K562 (cell line): ENCODE data around the gene EMILIN1. TPM values are rescaled to one million over a fixed set of nuclear protein-coding genes. Genes with fewer than 3 reads are reported as not detected.

Experiments used
- ATAC-seq: fragments of 200-7000 bp; cut with Tn5 transposase; 3 replicates; pipeline ENCODE4 v1.9.1; 2020; ENCODE audit warnings: moderate library complexity
- BruUV-seq: library from RNA; stranded (reverse); fragments of 400-500 nt; replicated peaks from 2 replicates; lab custom pipeline; 2021; lab: Mats Ljungman, UMichigan
- CTCF ChIA-PET: fragments of 300-600 bp; formaldehyde crosslinking; extraction: SDS; loops from one replicate; lab custom pipeline; 2021; ENCODE audit warnings: low intra/inter-chr PET ratio; lab: Yijun Ruan, JAX
- POLR2A ChIA-PET: fragments of 300-600, 350-650 bp; sonication (Branson Sonifier 250); formaldehyde crosslinking; extraction: SDS; loops from one replicate; lab custom pipeline; 2021; ENCODE audit warnings: antibody characterized with exemption, inconsistent platforms; lab: Yijun Ruan, JAX
- DNase-seq, 4 experiments: peaks; one replicate each; pipeline versions ENCODE4 v3.0.0 to v3.0.0-alpha.2; 2011 to 2018; ENCODE audit warnings: low spot score in 3 of 4, mixed read lengths in 3 of 4; ENCODE audit errors: extremely low read depth in 1 of 4
- FAIRE-seq: peaks from 2 replicates; lab custom pipeline; 2011; peaks lifted over from hg19 to GRCh38; lab: Jason Lieb, UNC
- H2AFZ ChIP-seq: 2 replicates; pipeline ENCODE4 v1.6.0; 2011; ENCODE audit warnings: low read depth, low read length, control low read depth, inconsistent platforms
- H3K27ac ChIP-seq: fragments of 200-600 bp; 3 replicates; pipeline ENCODE4 v1.8.0; 2011; ENCODE audit warnings: low read depth, mild to moderate bottlenecking, control low read depth, inconsistent platforms, low read length, moderate library complexity, mixed read lengths; ENCODE audit errors: extremely low read depth
- H3K27me3 ChIP-seq, 2 experiments: fragments of 300-600 bp in 1 of 2; 2 replicates in 1 of 2; 3 replicates in 1 of 2; pipeline versions ENCODE4 v1.6.0 to v1.8.0; 2011; ENCODE audit warnings: inconsistent platforms in 2 of 2, low read length in 2 of 2, mild to moderate bottlenecking in 1 of 2, mixed read lengths in 1 of 2, moderate library complexity in 1 of 2; ENCODE audit not compliant: control insufficient read depth in 2 of 2, insufficient read depth in 2 of 2
- H3K36me3 ChIP-seq: fragments of 300-600 bp; 3 replicates; pipeline ENCODE4 v1.8.0; 2011; ENCODE audit warnings: mild to moderate bottlenecking, low read length, inconsistent platforms; ENCODE audit not compliant: control insufficient read depth, insufficient read depth
- H3K4me1 ChIP-seq, 2 experiments: fragments of 200-600 bp in 1 of 2; replicated peaks in 1 of 2; 2 replicates in 1 of 2; 3 replicates in 1 of 2; pipeline versions ENCODE4 v1.5.1 to v1.8.0; 2011; ENCODE audit warnings: inconsistent platforms in 2 of 2, low read length in 2 of 2, mild to moderate bottlenecking in 1 of 2, mixed read lengths in 1 of 2, moderate library complexity in 1 of 2; ENCODE audit not compliant: control insufficient read depth in 2 of 2, insufficient read depth in 2 of 2
- H3K4me2 ChIP-seq: 2 replicates; pipeline ENCODE4 v1.6.1; 2011; ENCODE audit warnings: low read length, control low read depth, inconsistent platforms, mixed read lengths; ENCODE audit not compliant: insufficient read depth
- H3K4me3 ChIP-seq: fragments of 200-600 bp; sonication (generic), shearing (Covaris generic); 2 replicates; pipeline ENCODE4 v1.5.1; 2016; ENCODE audit warnings: control low read depth, inconsistent platforms
- H3K79me2 ChIP-seq: fragments of 200-600 bp; 3 replicates; pipeline ENCODE4 v1.8.0; 2011; ENCODE audit warnings: low read length, inconsistent platforms; ENCODE audit not compliant: control insufficient read depth, insufficient read depth
- H3K9ac ChIP-seq, 2 experiments: 2 replicates each; pipeline versions ENCODE4 v1.6.0 to v1.6.1; 2011; ENCODE audit warnings: low read depth in 2 of 2, low read length in 2 of 2, control low read depth in 1 of 2, inconsistent platforms in 1 of 2, mild to moderate bottlenecking in 1 of 2, mixed read lengths in 1 of 2; ENCODE audit not compliant: insufficient read depth in 1 of 2
- H3K9me1 ChIP-seq: one replicate; pipeline ENCODE4 v1.6.0; 2011; ENCODE audit warnings: inconsistent platforms, mild to moderate bottlenecking, low read length, moderate library complexity; ENCODE audit not compliant: control insufficient read depth, insufficient read depth
- H3K9me3 ChIP-seq: replicated peaks from 2 replicates; pipeline ENCODE4 v1.5.1; 2011; ENCODE audit warnings: low read depth, low read length, inconsistent platforms; ENCODE audit not compliant: control insufficient read depth, insufficient read depth
- H4K20me1 ChIP-seq: replicated peaks from 2 replicates; pipeline ENCODE4 v1.6.1; 2011; ENCODE audit warnings: low read length, inconsistent platforms, mixed read lengths; ENCODE audit not compliant: control insufficient read depth, insufficient read depth
- POLR2B ChIP-seq: fragments of 450-650 bp; IDR thresholded peaks from 2 replicates; pipeline ENCODE4 v1.6.1; 2018; ENCODE audit warnings: low read depth; ENCODE audit not compliant: partially characterized antibody
- WGBS: fragments of 100-300 bp; shearing (Covaris generic); methylation state at CpG from one replicate; pipeline ENCODE4 v1.1.6; 2016; ENCODE audit warnings: low coverage, mixed read lengths; ENCODE audit not compliant: insufficient coverage; ENCODE audit errors: missing lambda C conversion rate; 5-methylcytosine and 5-hydroxymethylcytosine counted together
- in situ Hi-C: fragments of 300-500 bp; cut with MboI; formaldehyde crosslinking; loops from 4 replicates; pipeline ENCODE4 v1.15.0; 2018; ENCODE audit warnings: inconsistent platforms, mixed read lengths
- intact Hi-C: fragments of 100-400 bp; cut with micrococcal nuclease; formaldehyde crosslinking; loops from 2 replicates; pipeline ENCODE4 v1.14.2; 2022
- polyA plus RNA-seq, 8 experiments: library from polyadenylated mRNA; depleted of rRNA in 4 of 8; stranded (reverse) in 5 of 8; unstranded in 3 of 8; fragments of >200 nt; fragmentation: Nextera tagmentation in 2 of 8; fragmentation: Illumina TruSeq in 1 of 8; extraction: Ambion mirVana in 2 of 8; extraction: Trizol in 1 of 8; gene quantifications; 2 replicates each; pipeline versions ENCODE4 v1.2.1 to v1.2.3, GENCODE V29; 2011 to 2014; ENCODE audit warnings: inconsistent platforms in 1 of 8, missing spikeins in 1 of 8
- total RNA-seq, 7 experiments: library from RNA; depleted of rRNA in 6 of 7; stranded (reverse); fragments of >200 nt in 6 of 7; fragmentation: Illumina TruSeq in 2 of 7; extraction: Trizol in 2 of 7; gene quantifications; 2 replicates each; pipeline versions ENCODE4 v1.2.1 to v1.2.3, GENCODE V29; 2011 to 2021; ENCODE audit warnings: low replicate concordance in 1 of 7
- TF ChIP-seq, protein P1 (sequence below): fragments of 450-650 bp; formaldehyde crosslinking; conservative IDR thresholded peaks from 2 replicates; pipeline ENCODE4 v1.4.0; 2022; ENCODE audit warnings: mild to moderate bottlenecking, missing genetic modification characterization

EMILIN1 gene
- total and polyA plus RNA-seq, 9 of the 15 experiments (the other 6 are each of a cell fraction or from before 2014, with no cell fraction given): 0.04 to 2.7 (median 0.54) TPM; not detected in 2

DNA sequence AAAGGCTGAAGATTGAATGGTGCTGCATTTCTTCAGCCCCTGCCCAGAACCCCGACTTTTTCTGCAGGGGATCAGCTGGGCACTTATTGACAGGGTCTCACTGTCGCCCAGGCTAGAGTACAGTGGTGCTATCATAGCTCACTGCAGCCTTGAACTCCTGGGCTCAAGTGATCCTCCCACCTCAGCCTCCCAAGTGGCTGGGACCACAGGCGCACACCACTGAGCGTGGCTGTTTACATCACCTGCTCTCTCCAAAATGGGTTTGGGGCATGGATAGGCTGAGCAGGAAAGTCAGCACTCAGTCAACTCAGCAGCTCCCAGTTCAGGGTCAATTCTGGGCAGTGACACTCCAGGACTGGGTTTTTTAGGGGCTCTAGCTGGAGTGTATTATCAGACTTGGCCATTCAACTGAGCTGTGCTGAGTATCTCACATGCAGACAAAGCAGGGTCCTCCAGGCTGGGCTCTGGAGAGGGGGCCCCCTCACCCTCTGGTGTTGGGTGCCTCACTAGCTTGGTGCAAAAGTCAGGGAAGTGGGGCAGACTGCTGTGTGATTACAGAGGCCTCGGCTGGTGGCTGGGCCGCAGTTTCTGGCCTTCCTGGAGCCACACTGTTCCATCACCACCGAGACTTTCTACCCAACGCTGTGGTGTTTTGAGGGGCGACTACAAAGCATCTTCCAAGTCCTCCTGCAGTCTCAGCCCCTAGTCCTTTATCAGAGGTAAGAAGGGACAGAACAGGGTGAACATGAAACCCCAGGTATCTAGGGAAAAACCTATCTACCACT, 49.7 kb downstream of the EMILIN1 start:
- no TSS peak for BruUV-seq
- Histone ChIP-seq H3K4me2 (no peak overlapping the region), H3K4me3 (no peak overlapping the region), H3K9me3 (no peaks in the 10 kb centered on the region), H3K9ac (no peak overlapping the region), H3K4me1 (peaks cover 12 to 23% of the 10 kb centered on the region in 2 experiments; a peak in 4 of 5 replicates), H3K9me1 (peaks cover 2% of the 10 kb centered on the region), H3K27me3 (peaks cover 0 to 3% of the 10 kb centered on the region in 2 experiments; a peak in 3 of 5 replicates), H2AFZ (no peak overlapping the region), H4K20me1 (no peaks in the 10 kb centered on the region; the same call in 1 of the 2 replicates), H3K27ac (no peak overlapping the region), H3K79me2 (peaks cover 6% of the 10 kb centered on the region), H3K36me3 (peaks cover 38% of the 10 kb centered on the region; the same call in 2 of the 3 replicates)
- CTCF ChIA-PET: no interaction called here
- DNase-seq: no peak
- no peak for ATAC-seq
- intact Hi-C loops: no loop called here
- WGBS: 71% methylated on average over 9 of the region's 9 CpGs
- FAIRE-seq: no peak
- in situ Hi-C loops: no loop called here
- TF ChIP-seq, protein P1, sequence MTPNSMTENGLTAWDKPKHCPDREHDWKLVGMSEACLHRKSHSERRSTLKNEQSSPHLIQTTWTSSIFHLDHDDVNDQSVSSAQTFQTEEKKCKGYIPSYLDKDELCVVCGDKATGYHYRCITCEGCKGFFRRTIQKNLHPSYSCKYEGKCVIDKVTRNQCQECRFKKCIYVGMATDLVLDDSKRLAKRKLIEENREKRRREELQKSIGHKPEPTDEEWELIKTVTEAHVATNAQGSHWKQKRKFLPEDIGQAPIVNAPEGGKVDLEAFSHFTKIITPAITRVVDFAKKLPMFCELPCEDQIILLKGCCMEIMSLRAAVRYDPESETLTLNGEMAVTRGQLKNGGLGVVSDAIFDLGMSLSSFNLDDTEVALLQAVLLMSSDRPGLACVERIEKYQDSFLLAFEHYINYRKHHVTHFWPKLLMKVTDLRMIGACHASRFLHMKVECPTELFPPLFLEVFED (CRISPR knock-in tag): no peak
- TF ChIP-seq POLR2B: peak; percentile 26
- POLR2A ChIA-PET: interaction anchor here (0.5 to 1.2 kb wide), 4 partner anchors 11 to 178 kb away, joined by 3 read pairs; no protein-coding TSS in a partner anchor
